ENCODE measurements around the gene PHF24.

DNA sequence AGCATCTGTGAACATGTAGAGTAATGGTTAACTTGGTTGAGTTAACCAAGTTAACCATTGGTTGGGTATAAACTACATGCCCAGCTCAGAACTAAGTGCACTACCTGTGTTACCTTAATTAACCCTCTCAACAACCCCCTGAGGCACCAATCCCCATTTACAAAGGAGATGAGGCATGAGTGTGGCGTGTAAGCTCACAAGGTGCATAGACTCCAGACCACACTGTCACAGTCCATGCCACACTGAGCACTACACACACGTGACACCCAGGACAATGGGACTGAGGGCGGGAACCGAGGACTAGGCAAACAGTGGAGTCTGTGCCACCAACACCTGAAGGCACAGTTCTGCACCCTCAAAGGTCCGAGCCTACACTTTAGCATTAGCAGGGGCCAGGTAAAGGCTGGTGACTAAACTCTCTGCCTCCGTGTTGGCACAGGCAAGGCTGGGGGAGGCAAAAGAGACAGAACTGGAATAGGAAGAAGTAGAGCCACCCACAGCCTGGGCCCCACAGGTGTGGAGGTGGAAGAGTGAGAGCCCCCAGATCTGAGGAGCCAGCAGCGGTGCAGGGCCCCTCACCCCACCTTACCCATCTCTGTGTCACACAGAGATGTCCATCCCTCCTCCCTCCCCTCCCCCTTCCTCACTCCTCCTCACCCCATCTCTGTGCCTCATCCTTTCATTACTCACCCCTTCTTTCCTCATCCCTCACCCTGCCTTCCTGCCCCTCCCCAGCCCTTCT is 29.2 kb downstream of the PHF24 start:
- TF ChIP-seq EZH2phosphoT487 (IDR thresholded peaks at IDR 0.05; ENCODE audit: low read depth, severe bottlenecking, unreplicated experiment) (no peak), CTCF (IDR thresholded peaks at IDR 0.05; ENCODE audit: poor library complexity) (no peak), EZH2 (IDR thresholded peaks at IDR 0.05; ENCODE audit: borderline replicate concordance) (no peak)
